Breast epithelium (tissue), 4 donors: Measurements from ENCODE around the gene ADAM12. TPM values are rescaled to one million over a fixed set of nuclear protein-coding genes. Genes with fewer than 3 reads are reported as not detected.

ENCODE experiments used
- DNase-seq, 2 donors: peaks; one replicate each; pipeline ENCODE4 v3.0.0-alpha.2; 2019; ENCODE audit warnings: low spot score in 2 of 2
- H3K27ac ChIP-seq, 2 donors: fragments of 200-600 bp; sonication (generic) in 1 of 2; one replicate each; pipeline ENCODE4 v1.5.1; 2016 to 2019; ENCODE audit warnings: mild to moderate bottlenecking in 1 of 2
- H3K27me3 ChIP-seq, 2 donors: fragments of 200-600 bp; sonication (generic) in 1 of 2; one replicate each; pipeline versions ENCODE4 v1.5.1 to v1.6.0; 2017 to 2019; ENCODE audit warnings: control low read depth in 1 of 2, mild to moderate bottlenecking in 1 of 2
- H3K36me3 ChIP-seq: fragments of 200-600 bp; one replicate; pipeline ENCODE4 v1.5.1; 2019
- H3K4me1 ChIP-seq, 2 donors: fragments of 200-600 bp; sonication (generic); one replicate each; pipeline ENCODE4 v1.5.1; 2016 to 2019; ENCODE audit warnings: control low read depth in 1 of 2
- H3K4me3 ChIP-seq, 3 donors: fragments of 200-600 bp; sonication (generic); 1 replicate in 2 of 3; 2 replicates in 1 of 3; pipeline ENCODE4 v1.5.1; 2016 to 2019; ENCODE audit warnings: mild to moderate bottlenecking in 3 of 3, moderate library complexity in 2 of 3
- H3K9me3 ChIP-seq, 2 donors: fragments of 200-600 bp; sonication (generic) in 1 of 2; one replicate each; pipeline ENCODE4 v1.5.1; 2016 to 2019; ENCODE audit warnings: control low read depth in 1 of 2
- POLR2A ChIP-seq: fragments of 450-650 bp; IDR thresholded peaks from one replicate; pipeline ENCODE4 v1.6.1; 2016; ENCODE audit warnings: antibody characterized with exemption, mild to moderate bottlenecking, moderate library complexity
- POLR2AphosphoS5 ChIP-seq, 3 donors: sonication (generic); formaldehyde crosslinking; IDR thresholded peaks; one replicate each; pipeline ENCODE4 v1.6.1; 2017; ENCODE audit warnings: antibody characterized with exemption in 3 of 3
- intact Hi-C: fragments of 100-400 bp; cut with DNase I; formaldehyde crosslinking; loops from one replicate; pipeline ENCODE4 v1.15.1; 2023; ENCODE audit warnings: low total_unique reads
- total RNA-seq, 3 donors: library from RNA; depleted of rRNA; stranded (reverse); fragments of >200 nt; gene quantifications; one replicate each; pipeline ENCODE4 v1.1.0, GENCODE V29; 2016
- TF ChIP-seq, protein P1 (sequence below), 3 donors: fragments of 450-650 bp; IDR thresholded peaks; one replicate each; pipeline ENCODE4 v1.5.1; 2016 to 2017; ENCODE audit warnings: antibody characterized with exemption in 3 of 3, mild to moderate bottlenecking in 3 of 3, moderate library complexity in 3 of 3

The ADAM12 gene
- total RNA-seq, 3 donors from 2014 or later = 8.6 to 16.4 (median 13.9) TPM

DNA sequence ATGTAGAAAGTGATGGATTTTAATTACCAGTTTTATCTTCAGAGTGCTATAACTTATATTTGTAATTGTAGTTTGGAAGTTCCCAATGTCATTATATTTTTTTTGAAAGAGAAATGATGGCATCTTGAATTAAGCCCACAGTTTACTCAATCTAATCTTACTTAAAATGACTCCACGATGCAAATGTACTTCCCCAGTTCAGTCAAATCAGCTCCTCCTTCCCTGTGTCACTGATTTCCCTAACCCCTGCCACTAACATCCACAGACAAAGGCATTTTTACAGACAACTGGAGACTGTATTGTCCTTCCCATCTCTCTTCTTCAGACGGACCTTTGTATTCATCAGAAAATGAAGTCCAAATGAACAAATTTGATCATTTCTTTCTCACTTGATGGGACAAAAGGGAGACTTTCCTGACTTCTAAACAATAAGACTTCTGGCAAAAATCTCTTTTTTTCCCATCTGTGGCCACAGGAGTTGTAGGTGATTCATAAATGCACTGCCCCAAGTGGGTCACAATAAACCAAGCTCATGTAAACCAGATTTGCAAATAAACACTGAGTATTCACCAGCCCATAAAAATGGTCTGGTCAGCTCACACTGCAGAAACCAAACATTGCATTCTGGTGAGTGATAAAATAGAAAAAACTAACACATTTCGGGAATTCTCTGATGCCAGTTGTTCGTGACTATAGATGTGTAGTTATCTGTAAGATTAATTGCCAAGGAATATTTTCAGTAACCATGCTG is 329.0 kb downstream of the ADAM12 start:
- Histone ChIP-seq H3K36me3 (no peaks in the 10 kb centered on the region), H3K27me3 (no peaks in the 10 kb centered on the region), H3K27ac (no peak overlapping the region), H3K4me3 (no peak overlapping the region), H3K4me1 (no peaks in the 10 kb centered on the region), H3K9me3 (no peaks in the 10 kb centered on the region)
- TF ChIP-seq POLR2A (no peak), POLR2AphosphoS5 (IDR thresholded peaks at IDR 0.05) (no peak)
- TF ChIP-seq, protein P1, sequence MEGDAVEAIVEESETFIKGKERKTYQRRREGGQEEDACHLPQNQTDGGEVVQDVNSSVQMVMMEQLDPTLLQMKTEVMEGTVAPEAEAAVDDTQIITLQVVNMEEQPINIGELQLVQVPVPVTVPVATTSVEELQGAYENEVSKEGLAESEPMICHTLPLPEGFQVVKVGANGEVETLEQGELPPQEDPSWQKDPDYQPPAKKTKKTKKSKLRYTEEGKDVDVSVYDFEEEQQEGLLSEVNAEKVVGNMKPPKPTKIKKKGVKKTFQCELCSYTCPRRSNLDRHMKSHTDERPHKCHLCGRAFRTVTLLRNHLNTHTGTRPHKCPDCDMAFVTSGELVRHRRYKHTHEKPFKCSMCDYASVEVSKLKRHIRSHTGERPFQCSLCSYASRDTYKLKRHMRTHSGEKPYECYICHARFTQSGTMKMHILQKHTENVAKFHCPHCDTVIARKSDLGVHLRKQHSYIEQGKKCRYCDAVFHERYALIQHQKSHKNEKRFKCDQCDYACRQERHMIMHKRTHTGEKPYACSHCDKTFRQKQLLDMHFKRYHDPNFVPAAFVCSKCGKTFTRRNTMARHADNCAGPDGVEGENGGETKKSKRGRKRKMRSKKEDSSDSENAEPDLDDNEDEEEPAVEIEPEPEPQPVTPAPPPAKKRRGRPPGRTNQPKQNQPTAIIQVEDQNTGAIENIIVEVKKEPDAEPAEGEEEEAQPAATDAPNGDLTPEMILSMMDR (IDR thresholded peaks at IDR 0.05) = no peak
- DNase-seq = no peak
- intact Hi-C loops = loop anchor here (5.0 kb wide), 1 partner anchor 163 kb away; no protein-coding TSS in a partner anchor

DNA sequence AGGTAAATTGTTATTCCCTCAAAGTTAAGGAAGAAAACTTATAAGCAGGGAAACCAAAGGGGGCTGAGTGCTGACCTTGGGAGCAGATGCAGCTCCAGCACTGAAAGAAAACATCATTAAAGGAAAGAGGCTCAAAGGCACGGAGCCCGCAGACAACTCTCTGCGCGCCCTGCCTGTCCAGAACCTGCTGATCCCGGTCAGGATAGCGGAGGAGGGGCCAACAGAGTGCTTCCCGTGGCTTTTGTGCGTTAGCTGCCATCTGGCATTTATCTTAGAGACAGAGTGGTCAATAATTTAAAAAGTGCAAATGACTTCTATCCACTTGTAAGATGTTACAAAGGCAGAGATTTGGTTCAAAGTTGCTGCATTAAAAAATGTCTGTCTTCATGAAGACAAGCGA is 329.8 kb downstream of the ADAM12 start:
- H3K9me3 ChIP-seq = no peaks in the 10 kb centered on the region
- H3K36me3 ChIP-seq = no peaks in the 10 kb centered on the region
- H3K4me1 ChIP-seq = no peaks in the 10 kb centered on the region
- no peak overlapping the region for H3K27ac ChIP-seq
- DNase-seq = no peak
- TF ChIP-seq POLR2A = no peak
- intact Hi-C loops = loop anchor here (5.0 kb wide), 1 partner anchor 164 kb away; no protein-coding TSS in a partner anchor
- no peaks in the 10 kb centered on the region for H3K27me3 ChIP-seq
- H3K4me3 ChIP-seq = no peak overlapping the region

- H3K9me3 ChIP-seq = no peaks in the 10 kb centered on the region
- TF ChIP-seq POLR2A (no peak), POLR2AphosphoS5 (IDR thresholded peaks at IDR 0.05) (no peak)
- TF ChIP-seq, protein P1 (IDR thresholded peaks at IDR 0.05) = no peak
- H3K36me3 ChIP-seq = no peaks in the 10 kb centered on the region
- H3K27ac ChIP-seq = no peak overlapping the region
- intact Hi-C loops = loop anchor here (5.0 kb wide), 1 partner anchor 164 kb away; no protein-coding TSS in a partner anchor
- no peaks in the 10 kb centered on the region for H3K4me1 ChIP-seq
- no peaks in the 10 kb centered on the region for H3K27me3 ChIP-seq
- DNase-seq = no peak
- no peak overlapping the region for H3K4me3 ChIP-seq
These were observed 330.2 kb downstream of the ADAM12 start for GRCh38 chr10:126058104-126058503.

- Histone ChIP-seq H3K27ac (no peak overlapping the region), H3K27me3 (no peaks in the 10 kb centered on the region), H3K36me3 (no peaks in the 10 kb centered on the region), H3K4me1 (no peaks in the 10 kb centered on the region), H3K9me3 (no peaks in the 10 kb centered on the region), H3K4me3 (no peak overlapping the region)
- no peak for DNase-seq
- TF ChIP-seq, protein P1 (IDR thresholded peaks at IDR 0.05) = no peak
- TF ChIP-seq POLR2A = no peak
- intact Hi-C loops = loop anchor here (5.0 kb wide), 1 partner anchor 165 kb away; no protein-coding TSS in a partner anchor
These were observed 330.8 kb downstream of the ADAM12 start for GRCh38 chr10:126057494-126057893.

DNA sequence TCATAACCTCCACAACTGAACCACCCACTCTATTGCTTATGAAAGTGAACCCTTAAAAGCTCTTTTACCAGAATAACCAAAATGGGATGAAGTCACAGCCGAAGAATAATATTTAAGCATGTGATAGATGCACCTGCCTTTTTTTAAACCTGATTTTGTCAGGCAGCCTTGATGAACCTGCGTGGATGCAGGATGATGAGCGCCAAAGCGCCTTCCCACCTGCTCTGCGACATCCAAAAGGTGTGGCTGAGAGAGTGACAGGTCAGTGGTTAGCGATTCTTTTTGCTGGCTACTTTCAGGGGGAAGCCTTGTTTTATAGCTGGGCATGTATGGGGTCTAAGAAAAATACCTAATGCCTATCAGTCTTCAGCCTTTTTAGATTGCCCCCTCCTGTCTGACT is 334.1 kb downstream of the ADAM12 start:
- no peaks in the 10 kb centered on the region for H3K9me3 ChIP-seq
- H3K4me1 ChIP-seq = no peaks in the 10 kb centered on the region
- H3K27me3 ChIP-seq = no peaks in the 10 kb centered on the region
- DNase-seq = no peak
- no peak for TF ChIP-seq POLR2AphosphoS5 (IDR thresholded peaks at IDR 0.05)
- TF ChIP-seq POLR2A = no peak
- TF ChIP-seq, protein P1 (IDR thresholded peaks at IDR 0.05) = no peak
- H3K27ac ChIP-seq = no peak overlapping the region
- no peaks in the 10 kb centered on the region for H3K36me3 ChIP-seq
- no peak overlapping the region for H3K4me3 ChIP-seq
- intact Hi-C loops = no loop called here
